ENCODE results near the gene RAB11FIP3.

DNA sequence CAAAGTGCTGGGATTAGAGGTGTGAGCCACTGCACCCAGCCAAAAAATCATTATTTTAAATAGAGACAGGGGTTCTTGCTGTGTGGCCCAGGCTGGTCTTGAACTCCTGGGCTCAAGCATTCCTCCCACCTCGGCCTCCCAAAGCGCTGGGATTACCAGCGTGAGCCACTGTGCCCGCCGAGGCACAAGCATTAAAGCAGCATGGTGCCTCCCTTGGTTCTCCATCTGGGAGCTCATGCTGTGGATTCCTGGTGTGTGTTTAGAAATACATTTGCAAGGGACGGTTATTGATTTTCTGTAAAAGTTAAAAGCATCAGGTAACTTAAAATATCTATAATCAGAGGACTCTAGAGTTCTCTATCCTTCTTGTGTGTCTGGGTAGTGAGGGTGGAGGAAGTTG is 87.4 kb downstream of the RAB11FIP3 start:
- no peak for TF ChIP-seq TAF1 (IDR thresholded peaks at IDR 0.05; ENCODE audit: borderline replicate concordance, low read depth, low read length)
- TF ChIP-seq, protein P1, sequence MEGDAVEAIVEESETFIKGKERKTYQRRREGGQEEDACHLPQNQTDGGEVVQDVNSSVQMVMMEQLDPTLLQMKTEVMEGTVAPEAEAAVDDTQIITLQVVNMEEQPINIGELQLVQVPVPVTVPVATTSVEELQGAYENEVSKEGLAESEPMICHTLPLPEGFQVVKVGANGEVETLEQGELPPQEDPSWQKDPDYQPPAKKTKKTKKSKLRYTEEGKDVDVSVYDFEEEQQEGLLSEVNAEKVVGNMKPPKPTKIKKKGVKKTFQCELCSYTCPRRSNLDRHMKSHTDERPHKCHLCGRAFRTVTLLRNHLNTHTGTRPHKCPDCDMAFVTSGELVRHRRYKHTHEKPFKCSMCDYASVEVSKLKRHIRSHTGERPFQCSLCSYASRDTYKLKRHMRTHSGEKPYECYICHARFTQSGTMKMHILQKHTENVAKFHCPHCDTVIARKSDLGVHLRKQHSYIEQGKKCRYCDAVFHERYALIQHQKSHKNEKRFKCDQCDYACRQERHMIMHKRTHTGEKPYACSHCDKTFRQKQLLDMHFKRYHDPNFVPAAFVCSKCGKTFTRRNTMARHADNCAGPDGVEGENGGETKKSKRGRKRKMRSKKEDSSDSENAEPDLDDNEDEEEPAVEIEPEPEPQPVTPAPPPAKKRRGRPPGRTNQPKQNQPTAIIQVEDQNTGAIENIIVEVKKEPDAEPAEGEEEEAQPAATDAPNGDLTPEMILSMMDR (IDR thresholded peaks at IDR 0.05), result no peak
- no peak for TF ChIP-seq YY1 (IDR thresholded peaks at IDR 0.05; ENCODE audit: low read depth)
- TF ChIP-seq RXRA (IDR thresholded peaks at IDR 0.05; ENCODE audit: borderline replicate concordance, low read depth), result no peak
- TF ChIP-seq POLR2AphosphoS5 (IDR thresholded peaks at IDR 0.05; ENCODE audit: low read depth, low read length), result no peak
- TF ChIP-seq GABPA (IDR thresholded peaks at IDR 0.05; ENCODE audit: low read depth), result no peak
- TF ChIP-seq GATA2 (CRISPR knock-in tag; IDR thresholded peaks at IDR 0.05), result no peak
- TF ChIP-seq PBX3 (IDR thresholded peaks at IDR 0.05), result no peak
- no peak for TF ChIP-seq REST (IDR thresholded peaks at IDR 0.05; ENCODE audit: low read depth, low read length)
- no peak for TF ChIP-seq JUND (IDR thresholded peaks at IDR 0.05)
- TF ChIP-seq, protein P2, sequence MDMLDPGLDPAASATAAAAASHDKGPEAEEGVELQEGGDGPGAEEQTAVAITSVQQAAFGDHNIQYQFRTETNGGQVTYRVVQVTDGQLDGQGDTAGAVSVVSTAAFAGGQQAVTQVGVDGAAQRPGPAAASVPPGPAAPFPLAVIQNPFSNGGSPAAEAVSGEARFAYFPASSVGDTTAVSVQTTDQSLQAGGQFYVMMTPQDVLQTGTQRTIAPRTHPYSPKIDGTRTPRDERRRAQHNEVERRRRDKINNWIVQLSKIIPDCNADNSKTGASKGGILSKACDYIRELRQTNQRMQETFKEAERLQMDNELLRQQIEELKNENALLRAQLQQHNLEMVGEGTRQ (IDR thresholded peaks at IDR 0.05; ENCODE audit: borderline replicate concordance, low read depth, low read length), result no peak
- TF ChIP-seq, protein P3, sequence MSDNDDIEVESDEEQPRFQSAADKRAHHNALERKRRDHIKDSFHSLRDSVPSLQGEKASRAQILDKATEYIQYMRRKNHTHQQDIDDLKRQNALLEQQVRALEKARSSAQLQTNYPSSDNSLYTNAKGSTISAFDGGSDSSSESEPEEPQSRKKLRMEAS (IDR thresholded peaks at IDR 0.05; ENCODE audit: low read depth), result no peak
- no peak for TF ChIP-seq TEAD4 (IDR thresholded peaks at IDR 0.05; ENCODE audit: borderline replicate concordance, insufficient read depth)
- no peak for TF ChIP-seq NRF1 (IDR thresholded peaks at IDR 0.05; ENCODE audit: low read depth, low read length)
